Left renal cortex interstitium (tissue), 4 donors: Measurements from ENCODE around the gene TIAM2. TPM values are rescaled to one million over a fixed set of nuclear protein-coding genes. Genes with fewer than 3 reads are reported as not detected.
A peak's percentile ranks its signal among the peaks of the same experiment; 100 is the strongest.

Experiments used
- DNase-seq, 4 donors: peaks; one replicate each; pipeline ENCODE4 v3.0.0-alpha.2; 2013; ENCODE audit warnings: low read depth in 4 of 4, low spot score in 2 of 4, missing footprints in 1 of 4
- polyA plus RNA-seq, 4 donors: library from polyadenylated mRNA; unstranded; fragments of 120-200 nt; gene quantifications; one replicate each; pipeline ENCODE4 v1.2.1, GENCODE V29; 2013; ENCODE audit not compliant: insufficient read length in 4 of 4

The TIAM2 gene
- polyA plus RNA-seq, 4 donors = 17.8 to 21.0 (median 19.5) TPM

GRCh38 chr6:155121699-155122098, 126.6 kb downstream of the TIAM2 start:
- no peak for DNase-seq

GRCh38 chr6:155122199-155122950, 127.3 kb downstream of the TIAM2 start:
- DNase-seq = no peak

- DNase-seq = no peak
Observed at GRCh38 chr6:155123520-155123919, 128.4 kb downstream of the TIAM2 start.

GRCh38 chr6:155125906-155126305, 130.8 kb downstream of the TIAM2 start:
- no peak for DNase-seq

GRCh38 chr6:155126727-155127439, 131.8 kb downstream of the TIAM2 start:
- DNase-seq = peak in 3 of 4 donors; percentile 34 to 46 (median 43)

- DNase-seq = no peak
Observed at GRCh38 chr6:155128977-155129376, 133.9 kb downstream of the TIAM2 start.

GRCh38 chr6:155129744-155130143, 134.6 kb downstream of the TIAM2 start:
- no peak for DNase-seq

- DNase-seq = no peak
Observed at GRCh38 chr6:155130161-155130853, 135.2 kb downstream of the TIAM2 start.

GRCh38 chr6:155132617-155133016, 137.5 kb downstream of the TIAM2 start:
- DNase-seq = no peak

GRCh38 chr6:155141002-155141401, 145.9 kb downstream of the TIAM2 start:
- DNase-seq = no peak

GRCh38 chr6:155141512-155141911, 146.4 kb downstream of the TIAM2 start:
- DNase-seq = no peak

- DNase-seq = no peak
Observed at GRCh38 chr6:155142168-155143028, 147.3 kb downstream of the TIAM2 start.

- no peak for DNase-seq
Observed at GRCh38 chr6:155143029-155143577, 148.0 kb downstream of the TIAM2 start.

GRCh38 chr6:155143578-155144106, 148.5 kb downstream of the TIAM2 start:
- DNase-seq = no peak

- DNase-seq = no peak
Observed at GRCh38 chr6:155146205-155146604, 151.1 kb downstream of the TIAM2 start.

- no peak for DNase-seq
Observed at GRCh38 chr6:155147958-155148663, 153.0 kb downstream of the TIAM2 start.

- DNase-seq = no peak
Observed at GRCh38 chr6:155150967-155151671, 156.0 kb downstream of the TIAM2 start.

GRCh38 chr6:155152211-155153076, 157.3 kb downstream of the TIAM2 start:
- DNase-seq = no peak
